Measurements from ENCODE around the gene RPL31.

- peak; percentile 84 to 91 (median 88) for TF ChIP-seq CTCF (IDR thresholded peaks at IDR 0.05)
- no peak for TF ChIP-seq POLR2A (IDR thresholded peaks at IDR 0.05)
Observed at GRCh38 chr2:100984892-100985307, 17.2 kb upstream of the RPL31 start.
